RWPE2 (cell line): Measurements from ENCODE around the gene KCNE3.

Experiments
- ATAC-seq: fragments of 200-7000 bp; cut with Tn5 transposase; 3 replicates; pipeline ENCODE4 v1.9.1; 2021; ENCODE audit warnings: low read depth
- DNase-seq: peaks from one replicate; pipeline ENCODE4 v3.0.0-alpha.2; 2020; ENCODE audit warnings: low spot score
- H3K27ac ChIP-seq: fragments of 450-650 bp; 2 replicates; pipeline ENCODE4 v1.5.1; 2017; ENCODE audit warnings: mild to moderate bottlenecking; ENCODE audit not compliant: poor library complexity, severe bottlenecking
- H3K27me3 ChIP-seq: fragments of 250-450 bp; sonication (Bioruptor Pico); 2 replicates; pipeline ENCODE4 v1.5.1; 2021; ENCODE audit warnings: mild to moderate bottlenecking, moderate library complexity; ENCODE audit not compliant: insufficient read depth, poor library complexity, severe bottlenecking
- H3K36me3 ChIP-seq: fragments of 250-450 bp; sonication (Bioruptor Pico); 2 replicates; pipeline ENCODE4 v1.5.1; 2020; ENCODE audit warnings: low read depth, mild to moderate bottlenecking, moderate library complexity
- H3K4me1 ChIP-seq: fragments of 250-450 bp; sonication (Bioruptor Pico); 2 replicates; pipeline ENCODE4 v1.5.1; 2021; ENCODE audit warnings: mild to moderate bottlenecking, moderate library complexity; ENCODE audit not compliant: insufficient read depth, poor library complexity, severe bottlenecking
- H3K4me3 ChIP-seq: fragments of 250-450 bp; sonication (Bioruptor Pico); 2 replicates; pipeline ENCODE4 v1.5.1; 2021; ENCODE audit warnings: mild to moderate bottlenecking, moderate library complexity; ENCODE audit not compliant: severe bottlenecking
- H3K9me3 ChIP-seq: fragments of 250-450 bp; sonication (Bioruptor Pico); 2 replicates; pipeline ENCODE4 v1.5.1; 2021; ENCODE audit warnings: mild to moderate bottlenecking, moderate library complexity; ENCODE audit not compliant: severe bottlenecking
- TF ChIP-seq, protein P1 (sequence below): fragments of 450-650 bp; IDR thresholded peaks from one replicate; pipeline ENCODE4 v1.5.1; 2017; ENCODE audit warnings: mild to moderate bottlenecking, moderate library complexity; ENCODE audit not compliant: poor library complexity, severe bottlenecking

Gene KCNE3

DNA sequence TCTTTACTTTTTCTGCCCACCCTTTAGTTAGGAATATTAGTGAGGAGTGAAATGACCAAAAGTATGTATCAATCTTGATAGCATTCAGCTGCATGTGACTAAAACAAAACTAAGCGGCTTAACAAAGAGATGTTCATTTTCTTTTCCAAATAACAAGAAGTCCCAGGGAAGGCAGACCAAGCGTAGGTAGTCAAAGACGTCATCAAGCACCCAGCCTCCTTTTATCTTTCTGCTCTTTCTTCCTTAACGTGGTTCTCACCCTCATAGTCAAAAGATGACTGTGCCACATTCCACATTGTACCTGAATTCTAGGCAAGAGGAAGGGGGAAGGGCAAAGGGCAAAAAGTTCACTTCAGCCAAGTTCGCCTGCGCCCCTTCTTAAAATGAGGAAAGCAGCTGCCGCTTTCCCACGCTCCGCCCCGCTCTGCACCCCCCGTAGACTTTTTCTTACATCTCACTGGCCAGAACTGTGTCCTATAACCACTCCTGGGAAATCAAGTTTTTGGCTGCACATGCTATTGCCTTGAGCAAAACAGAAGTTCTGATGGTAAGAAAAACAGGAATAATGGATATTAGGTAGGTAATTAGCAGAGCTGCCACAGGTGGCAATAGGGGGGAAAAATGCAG lies 54.5 kb downstream of the KCNE3 start:
- TF ChIP-seq, protein P1, sequence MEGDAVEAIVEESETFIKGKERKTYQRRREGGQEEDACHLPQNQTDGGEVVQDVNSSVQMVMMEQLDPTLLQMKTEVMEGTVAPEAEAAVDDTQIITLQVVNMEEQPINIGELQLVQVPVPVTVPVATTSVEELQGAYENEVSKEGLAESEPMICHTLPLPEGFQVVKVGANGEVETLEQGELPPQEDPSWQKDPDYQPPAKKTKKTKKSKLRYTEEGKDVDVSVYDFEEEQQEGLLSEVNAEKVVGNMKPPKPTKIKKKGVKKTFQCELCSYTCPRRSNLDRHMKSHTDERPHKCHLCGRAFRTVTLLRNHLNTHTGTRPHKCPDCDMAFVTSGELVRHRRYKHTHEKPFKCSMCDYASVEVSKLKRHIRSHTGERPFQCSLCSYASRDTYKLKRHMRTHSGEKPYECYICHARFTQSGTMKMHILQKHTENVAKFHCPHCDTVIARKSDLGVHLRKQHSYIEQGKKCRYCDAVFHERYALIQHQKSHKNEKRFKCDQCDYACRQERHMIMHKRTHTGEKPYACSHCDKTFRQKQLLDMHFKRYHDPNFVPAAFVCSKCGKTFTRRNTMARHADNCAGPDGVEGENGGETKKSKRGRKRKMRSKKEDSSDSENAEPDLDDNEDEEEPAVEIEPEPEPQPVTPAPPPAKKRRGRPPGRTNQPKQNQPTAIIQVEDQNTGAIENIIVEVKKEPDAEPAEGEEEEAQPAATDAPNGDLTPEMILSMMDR, result no peak
- no peak overlapping the region for H3K4me3 ChIP-seq
- H3K27me3 ChIP-seq, result no peaks in the 10 kb centered on the region
- H3K4me1 ChIP-seq, result peaks cover 19% of the 10 kb centered on the region
- no peaks in the 10 kb centered on the region for H3K36me3 ChIP-seq
- ATAC-seq (peak; percentile 48; the same call in 1 of the 3 replicates), DNase-seq (no peak)
- H3K27ac ChIP-seq, result no peak overlapping the region
- no peaks in the 10 kb centered on the region for H3K9me3 ChIP-seq

DNA sequence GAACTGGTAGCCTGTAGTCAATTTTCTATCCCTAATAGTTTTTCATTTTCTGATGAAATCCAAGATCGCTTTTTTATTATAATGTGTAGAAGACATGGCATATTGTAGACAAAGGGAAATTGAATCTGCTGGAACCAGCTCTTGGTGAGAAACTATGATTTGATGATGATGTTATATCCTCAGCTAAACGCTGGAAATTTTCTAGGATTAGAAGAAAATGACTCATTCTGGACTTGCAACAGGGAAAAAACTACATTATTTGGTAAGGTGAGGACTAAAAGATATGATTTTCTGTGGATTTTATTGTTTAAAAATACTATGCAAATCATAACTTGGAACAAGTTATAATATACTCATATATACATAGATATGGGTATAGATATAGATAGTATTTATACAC lies 55.0 kb downstream of the KCNE3 start:
- H3K4me1 ChIP-seq, result peaks cover 14% of the 10 kb centered on the region
- TF ChIP-seq, protein P1, result no peak
- H3K27me3 ChIP-seq, result no peaks in the 10 kb centered on the region
- DNase-seq (no peak), ATAC-seq (no peak)
- H3K9me3 ChIP-seq, result no peaks in the 10 kb centered on the region
- H3K36me3 ChIP-seq, result no peaks in the 10 kb centered on the region
- no peak overlapping the region for H3K27ac ChIP-seq
- H3K4me3 ChIP-seq, result no peak overlapping the region

DNA sequence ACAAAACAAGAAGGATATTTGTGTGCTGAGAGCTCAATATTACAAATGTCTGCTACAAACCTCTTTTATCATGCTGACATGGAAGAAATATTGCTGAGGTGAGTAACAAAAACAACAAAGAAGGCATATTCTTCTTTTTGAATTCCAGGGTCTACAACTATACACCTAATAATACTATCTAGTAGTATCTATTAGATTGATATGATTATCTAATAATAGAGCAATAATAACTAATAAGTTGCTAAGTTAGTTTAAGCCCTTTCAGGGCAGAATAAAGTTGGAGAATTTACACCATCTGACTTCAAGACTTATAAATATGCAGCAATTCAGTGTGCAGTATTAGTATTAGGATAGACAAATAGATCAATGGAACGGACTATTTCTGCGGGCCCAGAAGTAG lies 57.7 kb downstream of the KCNE3 start:
- H3K36me3 ChIP-seq, result no peaks in the 10 kb centered on the region
- no peak overlapping the region for H3K27ac ChIP-seq
- H3K9me3 ChIP-seq, result no peaks in the 10 kb centered on the region
- DNase-seq, result no peak
- H3K4me3 ChIP-seq, result no peak overlapping the region
- TF ChIP-seq, protein P1, result no peak
- H3K27me3 ChIP-seq, result no peaks in the 10 kb centered on the region
- no peak for ATAC-seq
- H3K4me1 ChIP-seq, result peaks cover 9% of the 10 kb centered on the region
